GM21723 (cell line): ENCODE data around the gene MRPL12.

Experiments
- ATAC-seq: cut with Tn5 transposase; IDR thresholded peaks from one replicate; pipeline ENCODE4 v1.9.1; 2021; ENCODE audit warnings: mild to moderate bottlenecking, moderate library complexity; ENCODE audit not compliant: unreplicated experiment

MRPL12 gene

DNA sequence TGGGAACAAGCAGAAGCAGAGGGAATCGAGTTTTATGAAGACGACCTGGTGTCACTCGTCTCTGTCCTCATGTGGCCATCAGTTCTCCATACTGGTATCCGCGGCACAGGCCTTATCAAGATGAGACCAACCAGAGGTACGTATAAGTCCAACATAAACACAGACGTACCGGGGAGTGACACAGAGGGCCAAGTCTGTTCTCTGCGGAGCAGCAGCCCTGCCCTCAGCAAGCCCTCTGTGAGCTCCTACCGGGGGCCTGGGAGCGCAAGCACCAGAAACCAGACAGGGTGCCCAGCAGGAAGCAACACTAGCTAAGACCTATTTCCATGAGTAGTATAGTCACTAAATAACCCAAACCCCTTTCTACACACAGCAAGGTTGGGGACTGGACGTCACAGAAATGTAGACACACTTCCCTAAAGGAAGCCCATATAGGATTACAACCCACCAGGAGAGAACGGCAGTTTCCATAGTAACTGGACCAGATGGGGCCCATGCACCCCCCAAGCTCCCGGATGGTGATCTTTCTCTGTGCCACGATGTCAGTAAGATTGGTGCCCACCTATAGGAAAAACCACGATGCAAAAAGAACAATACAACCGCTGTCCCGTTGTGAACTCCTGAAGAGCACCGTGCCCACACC lies 20.5 kb upstream of the MRPL12 start:
- no peak for ATAC-seq

DNA sequence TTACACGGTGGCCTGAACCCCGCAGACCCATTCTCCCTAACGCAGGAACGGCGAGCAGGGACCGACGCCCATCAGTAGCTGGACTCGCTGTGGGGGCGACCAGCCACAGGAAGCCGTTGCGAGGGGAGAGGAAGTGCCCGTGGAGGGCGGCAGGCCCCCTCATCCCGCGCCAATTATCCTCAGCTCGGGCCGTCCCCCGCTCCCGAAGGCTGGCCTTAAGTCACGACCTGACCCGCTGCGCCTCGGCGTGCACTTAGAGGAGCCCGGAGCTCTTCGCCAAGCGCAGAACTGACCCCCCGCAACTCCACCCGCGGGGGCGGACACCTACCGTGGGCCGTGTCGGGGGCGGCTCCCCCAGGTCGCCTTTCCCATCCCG lies 20.0 kb upstream of the MRPL12 start:
- ATAC-seq, result peak; percentile 27

DNA sequence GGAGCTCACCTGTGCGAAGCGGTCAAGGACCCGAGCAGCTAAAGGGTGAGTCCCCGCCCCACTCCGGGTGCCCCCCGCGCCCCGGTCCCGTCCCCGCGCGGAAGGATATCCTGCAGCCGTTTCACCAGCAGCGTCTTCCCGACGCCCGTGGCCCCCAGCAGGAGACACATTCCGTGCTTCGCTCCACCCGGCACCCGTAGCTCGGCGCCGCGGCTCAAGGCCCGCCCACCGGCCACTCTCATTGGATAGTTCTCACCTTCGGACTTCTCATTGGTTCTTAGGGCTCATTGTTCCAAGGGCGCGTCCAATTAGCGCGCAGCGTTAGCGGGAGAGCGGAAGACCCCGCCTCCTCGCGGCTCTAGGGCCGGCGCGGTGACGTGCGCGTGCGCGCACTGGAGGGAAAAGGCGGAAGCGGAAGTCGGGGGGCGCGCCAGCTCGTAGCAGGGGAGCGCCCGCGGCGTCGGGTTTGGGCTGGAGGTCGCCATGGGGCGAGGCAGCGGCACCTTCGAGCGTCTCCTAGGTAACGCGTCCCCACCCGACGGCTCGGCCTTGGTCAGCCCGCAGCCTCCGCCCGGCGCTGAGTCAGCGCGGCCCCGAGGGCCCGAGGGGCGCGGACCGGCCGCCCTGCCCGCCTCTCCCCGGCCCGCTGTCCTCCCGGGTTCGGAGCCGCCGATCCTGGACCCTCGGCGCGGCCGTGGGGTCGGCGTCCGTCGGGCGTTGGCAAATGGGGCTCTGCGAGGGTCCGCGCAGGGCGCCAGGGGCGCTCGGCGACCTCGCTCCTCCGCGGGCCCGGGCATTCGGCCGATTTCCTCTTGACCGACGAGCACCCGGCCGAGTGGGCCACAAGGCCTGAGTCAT lies 19.4 kb upstream of the MRPL12 start, which contains the start of the genes ARL16 and HGS:
Gene ARL16, minus strand, starts transcription at position 214 of the 858 bp plus-strand sequence. Its CDS starts 44 bp downstream, at position 170.
Gene HGS, plus strand, starts transcription at position 428 of the 858 bp plus-strand sequence. Its CDS starts 56 bp downstream, at position 484.
- ATAC-seq, result peak; percentile 84

DNA sequence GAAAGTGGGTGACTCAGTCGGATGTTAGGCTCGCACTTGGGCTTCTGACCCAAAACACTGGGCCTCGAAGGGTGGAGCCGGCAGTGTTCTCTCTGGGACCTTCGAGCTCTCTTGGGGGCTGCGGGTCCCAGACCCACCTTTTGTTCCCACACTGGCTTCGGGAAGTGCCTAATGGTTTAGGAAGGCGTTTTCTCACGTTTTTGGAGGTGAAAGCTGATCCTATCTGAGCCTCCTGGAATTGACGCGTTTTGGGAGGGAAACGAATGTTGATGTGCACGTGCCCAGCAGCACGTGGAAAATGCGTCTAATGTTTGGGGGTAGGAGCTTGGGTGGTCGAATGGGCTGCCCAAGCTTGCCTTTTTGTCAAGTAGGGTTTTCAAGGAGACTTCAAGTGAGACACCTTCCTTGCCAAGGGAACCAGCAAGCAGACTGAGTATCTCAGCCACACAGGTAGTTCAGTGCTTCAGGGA lies 18.7 kb upstream of the MRPL12 start:
- ATAC-seq, result no peak

DNA sequence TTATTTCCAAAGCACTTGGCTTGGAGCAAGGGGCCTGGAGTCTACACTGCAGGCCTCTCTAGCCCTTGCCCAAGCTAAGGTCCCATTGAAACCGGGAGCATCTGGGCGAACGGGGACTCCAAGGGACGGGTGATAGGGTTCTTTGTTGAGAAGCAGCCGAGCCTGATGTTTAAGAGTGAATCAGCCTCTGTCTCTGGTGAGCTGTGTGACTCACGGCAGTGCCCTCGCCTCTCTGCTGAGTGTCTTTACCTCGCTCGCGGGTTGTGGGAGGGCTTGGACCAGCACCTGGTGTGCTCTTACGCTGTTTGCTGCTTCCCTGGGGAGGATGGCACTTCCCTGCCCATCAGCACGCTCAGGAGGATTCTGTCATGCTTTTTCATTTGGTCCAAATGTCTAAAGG lies 18.1 kb upstream of the MRPL12 start:
- no peak for ATAC-seq

DNA sequence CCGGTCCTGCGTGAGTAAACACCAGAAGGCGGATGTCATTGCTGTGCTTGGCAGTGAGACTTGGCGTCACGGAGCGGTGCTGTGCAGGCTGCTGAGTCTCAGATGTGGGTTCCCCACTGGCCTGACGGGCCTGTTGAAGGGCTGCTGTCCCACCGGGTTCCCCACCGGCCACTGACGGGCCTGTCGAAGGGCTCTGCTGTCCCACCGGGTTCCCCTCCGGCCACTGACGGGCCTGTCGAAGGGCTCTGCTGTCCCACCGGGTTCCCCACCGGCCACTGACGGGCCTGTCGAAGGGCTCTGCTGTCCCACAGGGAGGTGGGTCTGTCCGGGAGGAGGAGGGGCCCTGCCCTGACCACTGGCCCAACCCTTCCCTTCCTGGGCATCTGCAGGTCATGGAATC lies 16.6 kb upstream of the MRPL12 start:
- no peak for ATAC-seq

DNA sequence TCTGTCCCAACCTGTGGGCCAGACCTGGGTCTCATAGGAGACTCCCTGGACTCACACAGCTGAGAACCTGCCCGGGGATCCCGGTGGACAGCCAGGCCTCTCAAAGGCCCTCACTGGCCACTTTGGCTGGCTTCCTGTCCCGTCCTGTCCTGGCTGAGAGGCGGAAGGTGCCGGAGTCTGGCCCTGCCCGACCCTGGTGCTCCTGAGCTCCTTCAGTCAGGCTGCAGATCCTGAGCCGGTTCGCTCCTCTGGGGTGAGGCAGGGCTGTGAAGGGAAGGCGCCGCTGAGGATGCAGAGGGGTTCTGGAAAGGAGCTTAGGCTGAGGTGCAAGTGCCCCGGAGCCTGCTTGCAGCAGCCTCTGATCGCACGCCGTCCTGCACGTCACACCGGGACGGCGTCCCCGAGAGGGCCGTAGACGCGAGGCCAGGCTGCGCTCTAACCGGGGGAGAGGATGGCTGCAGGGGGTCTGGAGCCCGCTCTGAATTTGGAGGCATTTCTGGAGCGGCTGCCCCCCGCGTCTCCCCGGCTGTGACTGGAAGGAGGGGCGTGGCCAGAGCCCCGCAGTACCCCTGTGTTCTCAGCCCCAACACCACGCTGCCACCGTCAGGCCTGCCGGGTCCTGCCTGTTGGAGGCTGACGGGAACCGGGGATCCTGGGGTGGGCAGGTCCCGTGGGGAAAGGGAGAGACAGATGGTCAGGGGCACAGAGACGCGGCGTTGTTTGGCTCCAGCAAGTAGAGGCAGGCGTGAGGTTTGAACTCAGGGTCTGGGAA lies 15.2 kb upstream of the MRPL12 start:
- no peak for ATAC-seq

DNA sequence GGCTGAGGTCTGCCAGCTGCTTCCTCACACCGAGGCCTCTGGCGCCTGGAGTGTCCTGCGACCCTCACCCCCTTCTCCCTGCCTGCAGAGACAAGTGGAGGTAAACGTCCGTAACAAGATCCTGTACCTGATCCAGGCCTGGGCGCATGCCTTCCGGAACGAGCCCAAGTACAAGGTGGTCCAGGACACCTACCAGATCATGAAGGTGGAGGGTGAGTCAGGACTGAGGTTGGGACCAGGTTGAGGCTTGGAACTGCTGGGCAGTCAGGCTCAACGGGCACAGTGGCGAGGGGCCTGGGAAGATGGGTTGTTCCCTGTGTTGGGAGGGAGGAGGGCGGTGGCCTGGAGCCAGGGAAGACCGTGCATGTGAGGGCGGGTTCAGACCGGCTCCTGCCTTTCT lies 14.6 kb upstream of the MRPL12 start:
- no peak for ATAC-seq

DNA sequence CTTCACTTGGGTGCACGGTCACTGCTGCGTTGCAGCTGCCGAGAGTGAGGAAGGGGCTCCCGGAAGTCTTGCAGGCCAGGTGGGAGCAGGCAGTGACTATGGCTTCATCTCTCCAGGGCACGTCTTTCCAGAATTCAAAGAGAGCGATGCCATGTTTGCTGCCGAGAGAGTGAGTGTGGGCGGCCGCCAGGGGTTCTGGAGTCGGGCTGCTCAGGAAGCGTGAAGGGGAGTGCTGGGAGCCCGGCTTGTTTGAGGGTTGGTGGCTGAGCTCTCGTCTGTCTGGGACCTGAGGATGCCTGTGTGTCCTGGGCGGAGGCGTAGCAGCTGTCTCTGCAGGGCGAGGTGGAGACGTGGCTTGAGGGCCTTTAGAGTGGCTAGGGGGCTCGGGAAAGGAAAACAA lies 13.1 kb upstream of the MRPL12 start:
- no peak for ATAC-seq

DNA sequence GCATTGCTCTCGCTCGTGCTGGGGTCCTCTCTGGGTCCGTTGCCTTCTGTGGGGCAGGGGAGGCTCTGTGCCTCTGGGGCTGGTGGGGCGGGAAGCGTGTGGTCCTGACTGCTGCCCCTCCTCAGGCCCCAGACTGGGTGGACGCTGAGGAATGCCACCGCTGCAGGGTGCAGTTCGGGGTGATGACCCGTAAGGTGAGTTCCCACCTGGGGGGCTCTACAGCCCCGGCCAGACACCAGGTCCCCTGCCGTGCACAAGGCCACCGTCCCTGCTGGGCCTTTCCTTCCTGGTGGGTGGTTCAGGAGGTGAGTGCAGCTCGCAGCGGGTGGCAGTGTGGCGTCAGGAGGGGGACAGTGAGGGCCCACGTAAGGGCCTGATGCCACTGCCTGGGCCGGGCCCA lies 12.6 kb upstream of the MRPL12 start:
- no peak for ATAC-seq

DNA sequence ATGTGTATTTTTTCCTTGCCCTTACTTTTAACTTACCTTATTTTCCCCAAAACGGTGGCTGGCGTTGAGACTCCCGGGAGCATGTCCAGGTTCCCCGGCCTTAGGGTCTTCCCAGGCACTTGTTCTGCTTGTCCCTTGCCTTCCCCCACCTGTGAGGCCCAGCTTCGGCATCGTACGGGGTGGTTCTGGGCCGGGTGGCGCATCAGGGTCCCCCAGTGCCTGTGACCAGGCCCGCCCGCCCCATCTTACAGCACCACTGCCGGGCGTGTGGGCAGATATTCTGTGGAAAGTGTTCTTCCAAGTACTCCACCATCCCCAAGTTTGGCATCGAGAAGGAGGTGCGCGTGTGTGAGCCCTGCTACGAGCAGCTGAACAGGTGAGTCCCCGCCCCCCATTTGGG lies 12.0 kb upstream of the MRPL12 start:
- ATAC-seq, result no peak

DNA sequence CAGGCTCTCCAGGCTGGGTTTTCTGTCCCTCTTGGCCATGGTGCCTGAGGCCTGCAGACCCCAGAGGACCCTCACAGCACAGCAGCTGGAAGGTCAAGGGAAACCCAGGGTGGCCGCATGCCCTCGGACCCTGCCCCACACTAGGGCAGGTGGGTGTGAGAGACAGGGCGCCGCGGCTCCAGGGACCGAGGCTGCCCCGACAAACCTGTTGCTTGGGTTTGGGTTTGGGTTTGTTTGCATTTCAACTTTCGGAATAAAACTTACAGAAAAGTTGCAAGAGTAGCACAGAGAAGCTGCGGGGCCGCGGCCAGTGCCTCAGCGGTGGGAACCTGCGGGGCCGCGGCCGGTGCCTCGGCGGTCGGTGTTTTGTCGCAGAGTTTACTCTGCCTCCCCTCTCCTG lies 11.6 kb upstream of the MRPL12 start:
- no peak for ATAC-seq

DNA sequence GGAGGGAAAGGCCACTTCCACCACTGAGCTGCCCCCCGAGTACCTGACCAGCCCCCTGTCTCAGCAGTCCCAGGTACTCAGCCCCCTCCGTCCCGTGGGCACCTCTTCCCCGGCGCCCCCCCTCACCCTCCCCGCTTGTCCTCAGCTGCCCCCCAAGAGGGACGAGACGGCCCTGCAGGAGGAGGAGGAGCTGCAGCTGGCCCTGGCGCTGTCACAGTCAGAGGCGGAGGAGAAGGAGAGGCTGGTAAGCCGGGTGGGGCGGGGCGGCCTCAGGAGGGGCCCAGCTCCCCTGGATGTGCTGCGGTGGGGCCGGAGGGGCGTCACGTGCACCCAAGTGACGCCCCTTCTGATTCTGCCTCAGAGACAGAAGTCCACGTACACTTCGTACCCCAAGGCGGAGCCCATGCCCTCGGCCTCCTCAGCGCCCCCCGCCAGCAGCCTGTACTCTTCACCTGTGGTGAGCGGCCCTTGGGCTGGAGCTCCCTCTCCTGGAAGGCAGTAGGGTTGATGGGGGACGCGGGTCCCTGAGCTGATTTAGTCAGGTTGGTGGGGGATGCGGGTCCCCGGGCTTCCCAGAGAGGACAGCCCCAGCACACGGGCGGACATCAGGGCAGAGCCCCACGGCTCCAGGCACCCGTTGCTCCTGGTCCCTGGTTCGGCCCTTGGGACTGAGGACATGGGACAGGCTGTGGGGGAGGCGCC lies 9.5 kb upstream of the MRPL12 start:
- no peak for ATAC-seq

DNA sequence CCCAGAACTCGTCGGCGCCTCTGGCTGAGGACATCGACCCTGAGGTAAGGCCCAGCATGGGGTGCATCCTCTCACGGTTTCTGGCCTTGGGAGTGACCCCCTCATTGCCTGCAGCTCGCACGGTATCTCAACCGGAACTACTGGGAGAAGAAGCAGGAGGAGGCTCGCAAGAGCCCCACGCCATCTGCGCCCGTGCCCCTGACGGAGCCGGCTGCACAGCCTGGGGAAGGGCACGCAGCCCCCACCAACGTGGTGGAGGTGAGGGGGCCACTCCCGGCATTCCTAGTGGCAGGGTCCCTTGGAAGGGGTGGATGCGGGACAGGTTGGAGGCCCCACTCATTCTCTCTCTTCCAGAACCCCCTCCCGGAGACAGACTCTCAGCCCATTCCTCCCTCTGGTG lies 8.4 kb upstream of the MRPL12 start:
- no peak for ATAC-seq

DNA sequence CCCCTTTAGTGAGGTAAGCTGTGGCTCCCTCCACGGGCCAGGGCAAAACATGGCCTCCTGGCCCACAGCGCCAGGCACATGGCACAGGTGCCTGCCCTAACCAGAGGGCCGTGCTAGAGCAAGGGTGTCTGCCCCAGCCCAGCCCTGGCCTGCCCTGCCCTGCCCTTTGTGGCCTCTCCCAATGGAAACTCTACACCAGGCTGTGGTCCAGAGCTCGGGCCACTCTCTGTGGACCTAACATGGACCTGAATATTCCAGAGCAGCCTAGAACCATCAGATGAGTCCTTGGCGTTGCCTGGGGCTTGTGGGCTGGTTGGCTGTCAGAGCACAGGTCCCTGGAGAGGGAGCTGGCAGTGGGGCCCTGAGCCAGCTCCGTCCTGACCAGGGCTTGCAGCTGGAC lies 8.0 kb upstream of the MRPL12 start:
- ATAC-seq, result no peak

DNA sequence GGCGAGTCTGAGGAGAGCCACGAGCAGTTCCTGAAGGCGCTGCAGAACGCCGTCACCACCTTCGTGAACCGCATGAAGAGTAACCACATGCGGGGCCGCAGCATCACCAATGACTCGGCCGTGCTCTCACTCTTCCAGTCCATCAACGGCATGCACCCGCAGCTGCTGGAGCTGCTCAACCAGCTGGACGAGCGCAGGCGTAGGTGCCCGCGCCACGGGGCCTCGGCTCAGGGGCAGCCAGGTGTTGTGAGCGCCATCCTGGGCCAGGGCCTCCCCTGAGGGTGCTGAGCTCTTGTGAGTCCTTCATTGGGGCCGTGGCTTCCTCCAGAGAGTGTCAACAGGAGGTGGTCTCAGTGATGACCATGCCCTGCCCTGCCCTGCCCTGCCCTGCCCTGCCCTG lies 7.4 kb upstream of the MRPL12 start:
- ATAC-seq, result no peak

DNA sequence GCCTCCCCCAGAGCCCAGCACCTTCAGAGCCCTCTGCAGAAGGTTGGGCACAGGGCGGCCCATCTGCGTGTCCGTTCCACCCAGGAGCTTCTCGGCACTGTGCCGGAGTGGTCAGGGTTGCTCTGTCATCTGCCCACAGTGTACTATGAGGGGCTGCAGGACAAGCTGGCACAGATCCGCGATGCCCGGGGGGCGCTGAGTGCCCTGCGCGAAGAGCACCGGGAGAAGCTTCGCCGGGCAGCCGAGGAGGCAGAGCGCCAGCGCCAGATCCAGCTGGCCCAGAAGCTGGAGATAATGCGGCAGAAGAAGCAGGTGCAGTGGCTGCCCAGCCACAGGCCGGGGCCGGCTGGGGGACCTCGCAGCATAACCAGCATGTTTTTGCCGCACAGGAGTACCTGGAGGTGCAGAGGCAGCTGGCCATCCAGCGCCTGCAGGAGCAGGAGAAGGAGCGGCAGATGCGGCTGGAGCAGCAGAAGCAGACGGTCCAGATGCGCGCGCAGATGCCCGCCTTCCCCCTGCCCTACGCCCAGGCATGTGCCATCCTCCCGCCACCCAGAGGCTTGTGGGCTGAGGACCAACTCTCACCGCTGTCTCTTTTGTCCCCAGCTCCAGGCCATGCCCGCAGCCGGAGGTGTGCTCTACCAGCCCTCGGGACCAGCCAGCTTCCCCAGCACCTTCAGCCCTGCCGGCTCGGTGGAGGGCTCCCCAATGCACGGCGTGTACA lies 6.8 kb upstream of the MRPL12 start:
- ATAC-seq, result no peak

DNA sequence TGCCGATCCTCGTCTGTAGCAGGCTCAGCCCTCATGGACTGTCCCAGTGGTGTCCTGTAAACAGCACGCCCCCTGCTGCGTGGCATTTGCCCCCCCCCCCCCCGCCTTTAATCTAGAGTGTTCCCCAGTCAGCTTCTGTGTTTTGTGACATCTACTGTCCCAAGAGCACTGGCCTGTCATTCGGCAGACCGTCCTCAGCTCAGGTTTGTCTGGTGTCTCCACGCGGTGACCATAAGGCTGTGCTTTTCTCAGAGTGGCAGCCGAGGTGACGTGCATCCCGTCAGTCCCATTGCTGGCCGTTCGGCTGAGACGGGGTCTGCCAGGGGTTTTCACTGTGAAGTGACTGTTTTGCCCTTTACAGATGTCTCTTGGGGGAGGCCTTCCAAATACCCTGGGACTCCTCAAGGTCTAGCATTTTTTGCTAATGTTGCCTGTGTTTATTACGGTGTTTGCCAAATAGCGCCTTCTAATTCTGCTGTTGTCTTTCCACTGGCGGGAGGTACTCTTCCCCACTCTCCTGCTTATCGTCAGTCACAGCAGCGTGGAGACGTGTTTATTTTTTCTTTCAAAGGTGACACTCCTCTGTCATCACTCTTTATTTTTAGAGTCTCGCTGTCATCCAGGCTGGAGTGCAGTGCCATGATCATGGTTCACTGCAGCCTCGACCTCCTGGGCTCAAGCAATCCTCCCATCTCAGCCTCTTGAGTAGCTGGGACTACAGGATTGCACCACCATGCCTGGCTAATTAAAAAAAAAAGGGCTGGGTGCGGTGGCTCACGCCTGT lies 5.7 kb upstream of the MRPL12 start:
- ATAC-seq, result no peak
